IgD-negative memory B cell (primary cell): Measurements from ENCODE around the gene SYN1. TPM values are rescaled to one million over a fixed set of nuclear protein-coding genes. Genes with fewer than 3 reads are reported as not detected.

Experiments
- H3K27ac Mint-ChIP-seq, 3 donors: one replicate each; pipeline ENCODE4 v1.8.0; 2020 to 2022; ENCODE audit warnings: mild to moderate bottlenecking in 3 of 3, mixed read lengths in 3 of 3, moderate library complexity in 1 of 3
- H3K27me3 Mint-ChIP-seq: one replicate; pipeline ENCODE4 v1.8.0; 2021; ENCODE audit warnings: mixed read lengths
- H3K36me3 Mint-ChIP-seq: one replicate; pipeline ENCODE4 v1.8.0; 2020; ENCODE audit warnings: mild to moderate bottlenecking, mixed read lengths
- H3K4me1 Mint-ChIP-seq, 3 donors: one replicate each; pipeline ENCODE4 v1.8.0; 2020 to 2022; ENCODE audit warnings: mixed read lengths in 3 of 3, mild to moderate bottlenecking in 1 of 3
- H3K4me3 Mint-ChIP-seq, 4 donors: one replicate each; pipeline ENCODE4 v1.8.0; 2020 to 2022; ENCODE audit warnings: mild to moderate bottlenecking in 4 of 4, mixed read lengths in 4 of 4, moderate library complexity in 3 of 4
- H3K9me3 Mint-ChIP-seq, 3 donors: one replicate each; pipeline ENCODE4 v1.8.0; 2020 to 2021; ENCODE audit warnings: mixed read lengths in 3 of 3, mild to moderate bottlenecking in 1 of 3
- polyA plus RNA-seq: library from polyadenylated mRNA; unstranded; fragments of 300-500 nt; fragmentation: Illumina TruSeq; gene quantifications from one replicate; pipeline ENCODE4 v1.2.3, GENCODE V29; 2021

The SYN1 gene
- polyA plus RNA-seq, 1 donor from 2014 or later, result not detected

GRCh38 chrX:47562615-47563243 is 56.9 kb downstream of the SYN1 start:
- H3K27me3 Mint-ChIP-seq, result peaks cover 3% of the 10 kb centered on the region
- H3K4me3 Mint-ChIP-seq, result peak overlapping the region; percentile 50 to 77 (median 64)
- no peaks in the 10 kb centered on the region for H3K9me3 Mint-ChIP-seq
- peaks cover 1% of the 10 kb centered on the region for H3K36me3 Mint-ChIP-seq
- peaks cover 13 to 18% (median 14%) of the 10 kb centered on the region in 3 donors for H3K4me1 Mint-ChIP-seq
- H3K27ac Mint-ChIP-seq, result peak overlapping the region in 1 of 3 donors; percentile 72

- Mint-ChIP-seq H3K9me3 (no peaks in the 10 kb centered on the region), H3K27me3 (peaks cover 3% of the 10 kb centered on the region), H3K4me3 (peak overlapping the region; percentile 82 to 98 (median 92)), H3K36me3 (no peaks in the 10 kb centered on the region), H3K27ac (peak overlapping the region; percentile 68 to 98 (median 95)), H3K4me1 (peaks cover 11 to 18% (median 14%) of the 10 kb centered on the region in 3 donors)
These were observed 58.0 kb downstream of the SYN1 start for GRCh38 chrX:47561659-47562151.

GRCh38 chrX:47560934-47561658 is 58.6 kb downstream of the SYN1 start, which contains the start of gene ARAF:
TSS of gene ARAF (plus strand) at chrX:47561205. CDS start at chrX:47562968, 1,763 bp downstream.
- no peaks in the 10 kb centered on the region for H3K9me3 Mint-ChIP-seq
- H3K4me3 Mint-ChIP-seq, result peak within 1 kb of the TSS; percentile 82 to 98 (median 92)
- peak within 1 kb of the TSS; percentile 68 to 98 (median 95) for H3K27ac Mint-ChIP-seq
- H3K27me3 Mint-ChIP-seq, result peaks cover 1% of the 10 kb centered on the region
- H3K36me3 Mint-ChIP-seq, result no peaks in the 10 kb centered on the region
- peaks cover 11 to 22% (median 15%) of the 10 kb centered on the region in 3 donors for H3K4me1 Mint-ChIP-seq

- no peaks in the 10 kb centered on the region for H3K36me3 Mint-ChIP-seq
These were observed 59.3 kb downstream of the SYN1 start for GRCh38 chrX:47560179-47560933.

GRCh38 chrX:47558436-47558835 is 61.2 kb downstream of the SYN1 start:
- H3K4me3 Mint-ChIP-seq, result peak overlapping the region in 1 of 4 donors; percentile 48
- no peaks in the 10 kb centered on the region for H3K36me3 Mint-ChIP-seq
- no peaks in the 10 kb centered on the region for H3K9me3 Mint-ChIP-seq
- H3K27ac Mint-ChIP-seq, result no peak overlapping the region
- peaks cover 11 to 19% (median 12%) of the 10 kb centered on the region in 3 donors for H3K4me1 Mint-ChIP-seq
- peaks cover 1% of the 10 kb centered on the region for H3K27me3 Mint-ChIP-seq

More at GRCh38 chrX:47560179-47560933, 59.3 kb downstream of the SYN1 start:
- H3K9me3 Mint-ChIP-seq, result no peaks in the 10 kb centered on the region
- H3K4me3 Mint-ChIP-seq, result peak overlapping the region; percentile 82 to 98 (median 92)
- peaks cover 1% of the 10 kb centered on the region for H3K27me3 Mint-ChIP-seq
- H3K27ac Mint-ChIP-seq, result peak overlapping the region; percentile 68 to 98 (median 95)
- H3K4me1 Mint-ChIP-seq, result peaks cover 14 to 26% (median 17%) of the 10 kb centered on the region in 3 donors

- Mint-ChIP-seq H3K27ac (peak overlapping the region; percentile 71 to 97 (median 84)), H3K27me3 (no peaks in the 10 kb centered on the region), H3K36me3 (no peaks in the 10 kb centered on the region), H3K9me3 (no peaks in the 10 kb centered on the region), H3K4me3 (peak overlapping the region; percentile 83 to 95 (median 92)), H3K4me1 (peaks cover 8 to 17% (median 11%) of the 10 kb centered on the region in 3 donors)
These were observed 63.5 kb downstream of the SYN1 start for GRCh38 chrX:47556045-47556623.

- peaks cover 1% of the 10 kb centered on the region for H3K36me3 Mint-ChIP-seq
- no peak overlapping the region for H3K27ac Mint-ChIP-seq
- peaks cover 3% of the 10 kb centered on the region for H3K27me3 Mint-ChIP-seq
- no peaks in the 10 kb centered on the region for H3K4me1 Mint-ChIP-seq
- no peak overlapping the region for H3K4me3 Mint-ChIP-seq
- H3K9me3 Mint-ChIP-seq, result no peaks in the 10 kb centered on the region
These were observed 76.2 kb downstream of the SYN1 start for GRCh38 chrX:47543496-47543895.

- H3K9me3 Mint-ChIP-seq, result no peaks in the 10 kb centered on the region
- H3K36me3 Mint-ChIP-seq, result peaks cover 1% of the 10 kb centered on the region
- H3K27me3 Mint-ChIP-seq, result peaks cover 3% of the 10 kb centered on the region
- H3K4me1 Mint-ChIP-seq, result no peaks in the 10 kb centered on the region
- no peak overlapping the region for H3K4me3 Mint-ChIP-seq
- no peak overlapping the region for H3K27ac Mint-ChIP-seq
These were observed 78.7 kb downstream of the SYN1 start for GRCh38 chrX:47540754-47541538.

GRCh38 chrX:47539860-47540259 is 79.8 kb downstream of the SYN1 start:
- no peaks in the 10 kb centered on the region for H3K4me1 Mint-ChIP-seq

GRCh38 chrX:47530049-47530448 is 89.6 kb downstream of the SYN1 start:
- Mint-ChIP-seq H3K4me3 (no peak overlapping the region), H3K27me3 (peaks cover 7% of the 10 kb centered on the region), H3K4me1 (no peaks in the 10 kb centered on the region), H3K9me3 (no peaks in the 10 kb centered on the region), H3K36me3 (peaks cover 2% of the 10 kb centered on the region), H3K27ac (peak overlapping the region in 1 of 3 donors; percentile 29)

More at GRCh38 chrX:47539860-47540259, 79.8 kb downstream of the SYN1 start:
- peaks cover 3% of the 10 kb centered on the region for H3K27me3 Mint-ChIP-seq
- H3K4me3 Mint-ChIP-seq, result no peak overlapping the region
- no peaks in the 10 kb centered on the region for H3K9me3 Mint-ChIP-seq
- H3K27ac Mint-ChIP-seq, result no peak overlapping the region
- peaks cover 1% of the 10 kb centered on the region for H3K36me3 Mint-ChIP-seq

GRCh38 chrX:47529548-47529947 is 90.1 kb downstream of the SYN1 start:
- H3K27ac Mint-ChIP-seq, result no peak overlapping the region
- H3K27me3 Mint-ChIP-seq, result peaks cover 7% of the 10 kb centered on the region
- H3K36me3 Mint-ChIP-seq, result peaks cover 2% of the 10 kb centered on the region
- no peaks in the 10 kb centered on the region for H3K4me1 Mint-ChIP-seq
- no peaks in the 10 kb centered on the region for H3K9me3 Mint-ChIP-seq
- H3K4me3 Mint-ChIP-seq, result no peak overlapping the region

GRCh38 chrX:47523713-47524166 is 95.9 kb downstream of the SYN1 start:
- Mint-ChIP-seq H3K9me3 (peaks cover 0 to 3% (median 0%) of the 10 kb centered on the region in 3 donors), H3K27ac (no peak overlapping the region), H3K4me3 (peak overlapping the region; percentile 77 to 82 (median 81)), H3K4me1 (peaks cover 0 to 3% (median 3%) of the 10 kb centered on the region in 3 donors), H3K36me3 (no peaks in the 10 kb centered on the region), H3K27me3 (no peaks in the 10 kb centered on the region)

GRCh38 chrX:47523297-47523696 is 96.4 kb downstream of the SYN1 start:
- H3K27ac Mint-ChIP-seq, result peak overlapping the region in 1 of 3 donors; percentile 56
- H3K4me1 Mint-ChIP-seq, result peaks cover 0 to 3% (median 3%) of the 10 kb centered on the region in 3 donors
- peaks cover 0 to 3% (median 0%) of the 10 kb centered on the region in 3 donors for H3K9me3 Mint-ChIP-seq
- H3K27me3 Mint-ChIP-seq, result no peaks in the 10 kb centered on the region
- H3K4me3 Mint-ChIP-seq, result peak overlapping the region; percentile 77 to 90 (median 82)
- no peaks in the 10 kb centered on the region for H3K36me3 Mint-ChIP-seq
